Gastroesophageal sphincter (tissue), 4 donors: ENCODE data around the gene YPEL3. TPM values are rescaled to one million over a fixed set of nuclear protein-coding genes. Genes with fewer than 3 reads are reported as not detected.

Experiments used
- ATAC-seq: fragments of 150-250 bp; one replicate; pipeline ENCODE4 v1.9.1; 2016; ENCODE audit warnings: mild to moderate bottlenecking, moderate library complexity
- H3K27ac ChIP-seq, 4 donors: fragments of 200-600 bp; sonication (generic) in 3 of 4; 1 replicate in 3 of 4; 2 replicates in 1 of 4; pipeline ENCODE4 v1.5.1; 2016 to 2019
- H3K27me3 ChIP-seq: fragments of 200-600 bp; sonication (generic); one replicate; pipeline ENCODE4 v1.5.1; 2019
- H3K36me3 ChIP-seq, 2 donors: fragments of 200-600 bp; sonication (generic); one replicate each; pipeline ENCODE4 v1.5.1; 2019; ENCODE audit warnings: control low read depth in 1 of 2
- H3K4me1 ChIP-seq, 3 donors: fragments of 200-600 bp; sonication (generic); 1 replicate in 2 of 3; 2 replicates in 1 of 3; pipeline ENCODE4 v1.5.1; 2016 to 2019; ENCODE audit warnings: control low read depth in 2 of 3
- H3K4me3 ChIP-seq, 2 donors: fragments of 200-600 bp; sonication (generic); one replicate each; pipeline ENCODE4 v1.5.1; 2019; ENCODE audit warnings: mild to moderate bottlenecking in 1 of 2, moderate library complexity in 1 of 2
- H3K9me3 ChIP-seq, 3 donors: fragments of 200-600 bp; sonication (generic); one replicate each; pipeline ENCODE4 v1.5.1; 2017 to 2019; ENCODE audit warnings: control low read depth in 2 of 3
- CTCF ChIP-seq, 4 experiments: fragments of 200-600 bp in 2 of 4; fragments of 450-650 bp in 2 of 4; sonication (generic) in 1 of 4; IDR thresholded peaks; one replicate each; pipeline ENCODE4 v1.5.1; 2017 to 2019; ENCODE audit warnings: antibody characterized with exemption in 4 of 4, mild to moderate bottlenecking in 2 of 4, moderate library complexity in 2 of 4
- EP300 ChIP-seq: sonication (generic); formaldehyde crosslinking; IDR thresholded peaks from one replicate; pipeline ENCODE4 v1.6.1; 2017; ENCODE audit warnings: antibody characterized with exemption, mild to moderate bottlenecking
- POLR2A ChIP-seq, 2 donors: fragments of 450-650 bp; IDR thresholded peaks; one replicate each; pipeline ENCODE4 v1.6.1; 2017; ENCODE audit warnings: antibody characterized with exemption in 2 of 2, mild to moderate bottlenecking in 2 of 2, moderate library complexity in 1 of 2
- POLR2AphosphoS5 ChIP-seq: sonication (generic); formaldehyde crosslinking; IDR thresholded peaks from one replicate; pipeline ENCODE4 v1.6.1; 2017; ENCODE audit warnings: antibody characterized with exemption
- WGBS, 2 donors: methylation state at CpG; one replicate each; pipeline ENCODE4 v1.1.5; 2018; ENCODE audit warnings: low coverage in 1 of 2; 5-methylcytosine and 5-hydroxymethylcytosine counted together
- total RNA-seq, 4 donors: library from RNA; depleted of rRNA; stranded (reverse); fragments of >200 nt; gene quantifications; one replicate each; pipeline ENCODE4 v1.1.0, GENCODE V29; 2016

YPEL3 gene
- total RNA-seq, 4 donors from 2014 or later: 76.9 to 105 (median 80.2) TPM

- H3K27me3 ChIP-seq: no peaks in the 10 kb centered on the region
- no peak for ATAC-seq
- H3K9me3 ChIP-seq: no peaks in the 10 kb centered on the region
- H3K27ac ChIP-seq: peak overlapping the region in 3 of 4 donors; percentile 97 to 99 (median 97)
- H3K36me3 ChIP-seq: peaks cover 0 to 59% of the 10 kb centered on the region in 2 donors
- TF ChIP-seq CTCF (IDR thresholded peaks at IDR 0.05) (no peak), EP300 (no peak), POLR2A (IDR thresholded peaks at IDR 0.05) (no peak), POLR2AphosphoS5 (no peak)
- H3K4me1 ChIP-seq: peaks cover 0 to 71% (median 37%) of the 10 kb centered on the region in 3 donors
- H3K4me3 ChIP-seq: peak overlapping the region; percentile 88 to 96
- WGBS, 2 donors: 33 to 51% methylated on average over 1 to 4 of the region's 6 CpGs
Observed at GRCh38 chr16:30067584-30067916, 28.5 kb downstream of the YPEL3 start.

GRCh38 chr16:30066761-30067583, 29.0 kb downstream of the YPEL3 start:
- 20% methylated on average over 2 of the region's 21 CpGs for WGBS, 2 donors
- ATAC-seq: no peak
- peak overlapping the region; percentile 88 to 96 for H3K4me3 ChIP-seq
- H3K4me1 ChIP-seq: peaks cover 0 to 73% (median 37%) of the 10 kb centered on the region in 3 donors
- H3K27ac ChIP-seq: peak overlapping the region; percentile 97 to 99 (median 97)
- H3K36me3 ChIP-seq: peaks cover 0 to 54% of the 10 kb centered on the region in 2 donors
- TF ChIP-seq POLR2AphosphoS5: no peak
- no peak for TF ChIP-seq EP300
- TF ChIP-seq POLR2A (IDR thresholded peaks at IDR 0.05): no peak
- no peak for TF ChIP-seq CTCF (IDR thresholded peaks at IDR 0.05)
- no peaks in the 10 kb centered on the region for H3K27me3 ChIP-seq
- no peaks in the 10 kb centered on the region for H3K9me3 ChIP-seq

GRCh38 chr16:30065943-30066760, 29.9 kb downstream of the YPEL3 start:
- Histone ChIP-seq H3K27ac (peak overlapping the region; percentile 97 to 99 (median 97)), H3K27me3 (no peaks in the 10 kb centered on the region), H3K4me3 (peak overlapping the region; percentile 88 to 96), H3K36me3 (peaks cover 0 to 45% of the 10 kb centered on the region in 2 donors), H3K4me1 (peaks cover 0 to 67% (median 37%) of the 10 kb centered on the region in 3 donors), H3K9me3 (no peaks in the 10 kb centered on the region)
- no peak for TF ChIP-seq POLR2A (IDR thresholded peaks at IDR 0.05)
- no peak for TF ChIP-seq POLR2AphosphoS5
- no peak for TF ChIP-seq EP300
- TF ChIP-seq CTCF (IDR thresholded peaks at IDR 0.05): no peak
- 0% methylated on average over 11 of the region's 44 CpGs; no CpG with 5 or more reads in 1 of the 2 donors for WGBS, 2 donors
- peak; percentile 11 for ATAC-seq

GRCh38 chr16:30065102-30065942, 30.7 kb downstream of the YPEL3 start, which contains the start of gene ALDOA:
Gene ALDOA, plus strand, starts transcription at chr16:30065760. Its CDS starts 1,138 bp downstream, at chr16:30066898.
- Histone ChIP-seq H3K4me3 (peak within 1 kb of the TSS; percentile 88 to 96), H3K36me3 (peaks cover 0 to 37% of the 10 kb centered on the region in 2 donors), H3K4me1 (peaks cover 0 to 67% (median 45%) of the 10 kb centered on the region in 3 donors), H3K9me3 (no peaks in the 10 kb centered on the region), H3K27me3 (no peaks in the 10 kb centered on the region), H3K27ac (peak within 1 kb of the TSS; percentile 97 to 99 (median 97))
- WGBS, 2 donors: 1% methylated on average over 17 of the region's 99 CpGs; no CpG with 5 or more reads in 1 of the 2 donors
- ATAC-seq: peak; percentile 94
- TF ChIP-seq CTCF (IDR thresholded peaks at IDR 0.05) (peak in 1 of 4 experiments; percentile 19), POLR2AphosphoS5 (peak; percentile 96), POLR2A (IDR thresholded peaks at IDR 0.05) (peak; percentile 98 to 99), EP300 (no peak)
